Measurements from ENCODE around the gene BCAR3.

GRCh38 chr1:93526431-93526830 lies 155.2 kb downstream of the BCAR3 start:
- TF ChIP-seq CTCF (conservative IDR thresholded peaks at IDR 0.05; ENCODE audit: low read depth, low read length): no peak
- no peak for TF ChIP-seq POLR2A (IDR thresholded peaks at IDR 0.05; ENCODE audit: low read depth, low read length)
- no peak for TF ChIP-seq USF2 (IDR thresholded peaks at IDR 0.05; ENCODE audit: low read depth, low read length)
- no peak for TF ChIP-seq MXI1 (IDR thresholded peaks at IDR 0.05; ENCODE audit: borderline replicate concordance, low read depth, low read length)
- no peak for TF ChIP-seq SMC3 (IDR thresholded peaks at IDR 0.05; ENCODE audit: low read depth, low read length)
- TF ChIP-seq MAFK (IDR thresholded peaks at IDR 0.05; ENCODE audit: low read depth, low read length): no peak
- no peak for TF ChIP-seq BHLHE40 (IDR thresholded peaks at IDR 0.05; ENCODE audit: low read depth, low read length)
- no peak for TF ChIP-seq FOS (IDR thresholded peaks at IDR 0.05; ENCODE audit: low read depth, low read length)
- TF ChIP-seq RAD21 (IDR thresholded peaks at IDR 0.05; ENCODE audit: low read length): no peak
- no peak for TF ChIP-seq NFE2L2 (IDR thresholded peaks at IDR 0.05; ENCODE audit: low read depth, low read length)
- no peak for TF ChIP-seq MAZ (IDR thresholded peaks at IDR 0.05; ENCODE audit: borderline replicate concordance, low read depth, low read length)
- TF ChIP-seq CHD1 (IDR thresholded peaks at IDR 0.05; ENCODE audit: low read depth, low read length): no peak
- no peak for TF ChIP-seq RCOR1 (IDR thresholded peaks at IDR 0.05; ENCODE audit: insufficient replicate concordance, low read length)
- no peak for TF ChIP-seq RFX5 (IDR thresholded peaks at IDR 0.05; ENCODE audit: low read depth, low read length)

Data from IMR-90 (cell line).